Inflammatory macrophage (primary cell): ENCODE measurements around the gene CRISPLD2.
A peak's percentile ranks its signal among the peaks of the same experiment; 100 is the strongest.

ENCODE experiments used
- DNase-seq, 2 donors: peaks; one replicate each; pipeline ENCODE4 v3.0.0-alpha.2; 2020 to 2022

Gene CRISPLD2

GRCh38 chr16:84886497-84887090, 66.8 kb downstream of the CRISPLD2 start:
- no peak for DNase-seq

DNA sequence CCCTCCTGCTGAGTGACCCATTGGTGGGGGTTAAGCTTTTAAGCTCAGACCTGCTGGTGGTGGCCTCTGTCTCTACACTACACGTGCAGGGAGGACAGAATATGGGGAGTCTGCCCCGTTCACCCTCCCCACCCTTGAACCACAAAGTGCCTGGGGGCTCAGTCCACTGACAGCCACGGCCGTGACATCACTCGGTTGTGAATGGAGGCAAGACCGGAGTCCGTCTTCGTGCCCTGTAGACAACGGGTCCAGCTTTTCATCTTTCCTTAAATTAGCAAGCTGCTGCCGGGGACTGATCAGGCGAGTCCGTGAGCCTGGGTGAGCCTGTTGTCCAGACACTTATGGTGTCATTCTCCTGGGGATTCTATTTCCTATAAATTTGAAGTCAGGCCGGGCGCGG, 67.4 kb downstream of the CRISPLD2 start:
- no peak for DNase-seq

DNA sequence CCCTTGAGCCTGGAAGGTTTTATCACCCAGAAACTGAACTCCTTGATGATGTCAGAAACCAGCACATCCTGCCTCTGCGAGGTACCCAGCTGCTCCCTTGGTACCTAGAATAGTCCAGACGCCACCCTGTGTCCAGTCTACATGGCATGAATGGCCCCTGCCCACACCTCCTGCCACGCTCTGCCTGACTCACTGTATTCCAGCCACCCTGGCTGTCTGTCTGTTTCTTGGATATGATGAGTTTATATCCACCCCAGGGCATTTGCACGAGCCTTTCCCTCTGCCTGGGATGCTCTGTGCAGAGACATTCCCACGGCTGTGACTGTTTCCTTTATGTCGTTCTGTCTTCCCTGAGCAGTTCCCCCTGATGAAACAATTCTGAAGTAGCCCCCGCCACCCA, 68.7 kb downstream of the CRISPLD2 start:
- no peak for DNase-seq

DNA sequence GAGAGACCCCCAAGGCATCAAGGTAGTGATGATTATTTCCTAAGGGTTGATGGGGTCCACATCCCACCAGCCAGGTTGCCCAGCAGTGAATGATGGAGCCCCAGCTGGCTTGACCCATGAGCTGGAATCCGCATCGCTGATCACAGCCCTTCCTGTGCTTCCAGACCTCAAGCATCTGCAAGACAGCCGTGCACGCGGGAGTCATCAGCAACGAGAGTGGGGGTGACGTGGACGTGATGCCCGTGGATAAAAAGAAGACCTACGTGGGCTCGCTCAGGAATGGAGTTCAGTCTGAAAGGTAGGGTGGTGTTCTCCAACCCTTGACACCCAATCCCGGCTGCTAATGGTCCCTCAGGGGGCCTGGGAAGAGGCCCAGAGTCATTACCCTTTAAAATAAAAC, 69.3 kb downstream of the CRISPLD2 start:
- no peak for DNase-seq

- DNase-seq = no peak
These were observed 70.6 kb downstream of the CRISPLD2 start for GRCh38 chr16:84890427-84890826.

- no peak for DNase-seq
These were observed 71.5 kb downstream of the CRISPLD2 start for GRCh38 chr16:84891149-84891795.

DNA sequence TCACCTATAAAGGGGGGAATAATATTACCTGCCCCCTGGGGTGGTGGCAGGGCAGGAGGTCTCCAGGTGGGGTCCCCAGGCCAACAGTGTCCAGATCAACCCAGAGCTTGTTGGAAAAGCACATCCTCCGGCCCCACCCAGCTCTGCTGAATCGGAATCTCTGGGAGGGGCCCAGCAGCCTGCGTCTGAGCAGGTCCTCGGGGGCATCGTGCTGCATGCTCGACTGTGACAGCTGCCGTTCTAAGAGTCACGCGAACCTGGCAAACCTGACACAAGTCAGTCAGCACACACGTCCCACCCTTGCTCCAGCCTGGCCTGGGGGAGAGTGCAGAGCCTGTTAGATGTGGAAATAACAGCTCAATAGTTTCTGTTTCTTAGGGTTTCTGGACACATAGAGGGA, 72.3 kb downstream of the CRISPLD2 start:
- DNase-seq = no peak

- no peak for DNase-seq
These were observed 73.7 kb downstream of the CRISPLD2 start for GRCh38 chr16:84893467-84893848.

DNA sequence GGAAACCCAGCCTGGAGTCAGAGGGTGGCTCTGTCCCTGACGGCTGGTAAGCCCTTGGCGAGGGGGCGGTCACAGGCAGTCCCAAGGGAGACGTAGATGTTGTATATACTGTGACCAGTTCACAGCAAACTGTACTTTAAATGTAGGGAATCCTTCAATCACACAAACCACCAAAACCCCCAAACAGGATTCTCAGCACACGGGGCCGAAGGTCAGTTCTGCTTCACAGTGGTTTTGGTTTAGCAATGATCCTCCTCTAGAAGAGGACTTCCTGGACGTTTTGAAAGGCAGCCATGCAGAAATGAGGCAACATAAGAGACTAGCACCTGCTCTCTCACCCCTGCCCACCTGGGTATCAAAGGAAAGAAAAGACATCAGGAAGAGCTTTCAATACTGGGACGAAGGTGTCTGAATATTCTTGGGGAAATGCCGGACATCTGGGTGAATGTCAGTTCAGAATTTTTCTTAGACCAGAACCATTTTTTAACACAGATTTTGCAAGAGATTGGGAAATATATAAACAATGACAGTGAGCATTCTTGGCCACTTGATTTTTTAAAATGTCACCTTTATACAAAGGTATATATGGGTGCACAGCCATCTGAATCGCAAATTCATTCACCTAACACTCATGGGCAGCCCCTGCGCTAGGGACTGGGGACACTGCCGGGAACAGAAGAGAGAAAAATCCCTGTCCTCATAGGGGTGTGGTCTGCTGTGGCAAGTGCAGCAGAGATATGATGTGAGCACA, 74.2 kb downstream of the CRISPLD2 start:
- DNase-seq = peak; percentile 76 to 77

DNA sequence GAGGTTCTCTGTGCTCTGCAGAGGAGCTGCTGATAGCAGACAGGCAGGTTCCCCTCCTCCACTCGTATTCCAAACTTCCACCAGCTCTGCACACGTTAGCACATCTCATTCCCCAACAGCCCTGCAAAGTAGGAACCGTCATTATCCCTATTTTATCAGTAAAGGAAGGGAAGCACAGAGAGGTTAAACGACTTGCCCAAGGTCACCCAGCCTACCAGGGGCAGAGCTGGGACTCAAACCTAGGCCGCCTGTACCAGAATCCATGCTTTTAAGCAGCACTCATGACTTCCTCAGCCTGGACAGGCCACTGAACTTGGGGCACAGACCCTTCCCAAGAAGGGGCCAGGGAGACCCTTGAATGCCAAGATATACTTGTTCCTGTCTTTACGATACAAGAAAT, 75.2 kb downstream of the CRISPLD2 start:
- DNase-seq = no peak

GRCh38 chr16:84896847-84897246, 77.1 kb downstream of the CRISPLD2 start:
- DNase-seq = no peak

DNA sequence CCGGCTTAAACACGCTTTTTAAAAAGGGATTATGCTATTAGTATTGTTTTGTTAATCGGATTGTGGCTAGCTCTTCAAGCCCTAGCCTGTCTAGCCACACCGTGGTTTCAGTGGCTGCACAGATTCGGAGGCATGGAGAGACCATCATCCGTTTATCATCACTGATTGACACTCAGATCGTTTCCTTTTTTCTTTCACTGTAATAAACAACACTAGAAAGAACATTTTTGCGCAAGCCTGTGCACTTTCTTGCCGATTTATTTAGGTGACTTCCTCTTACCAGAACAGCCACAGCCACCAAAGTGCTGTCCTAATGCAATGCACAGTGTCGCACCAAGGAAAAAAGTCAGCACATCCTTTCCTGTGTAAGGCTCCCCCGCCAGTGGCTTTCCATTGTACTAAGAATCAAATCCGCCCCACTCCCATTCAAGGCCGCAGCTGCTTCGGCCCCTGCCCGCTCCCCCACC, 78.2 kb downstream of the CRISPLD2 start:
- DNase-seq = peak; percentile 81 to 83

GRCh38 chr16:84898447-84898846, 78.7 kb downstream of the CRISPLD2 start:
- DNase-seq = peak; percentile 23 to 33

DNA sequence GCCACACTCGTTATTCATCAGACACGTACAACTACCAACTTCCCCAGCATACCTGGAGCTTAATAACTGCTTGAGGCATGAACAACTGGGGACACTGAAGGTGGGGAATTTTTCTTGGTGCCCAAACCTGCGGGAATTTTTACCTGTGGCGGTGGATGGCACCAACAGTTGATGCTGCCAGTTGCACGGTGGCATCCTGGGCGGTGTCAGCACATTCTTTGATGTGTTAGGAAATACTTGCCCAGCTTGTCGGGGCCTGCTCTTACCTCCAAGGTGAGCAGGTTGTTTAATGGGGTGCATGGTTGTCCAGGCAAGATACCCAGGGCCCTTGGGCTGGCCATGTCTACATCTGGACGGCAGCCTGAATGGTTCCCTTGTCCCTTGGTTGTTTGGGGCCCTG, 79.6 kb downstream of the CRISPLD2 start:
- no peak for DNase-seq

GRCh38 chr16:84905965-84906460, 86.2 kb downstream of the CRISPLD2 start:
- no peak for DNase-seq

- DNase-seq = no peak
These were observed 87.3 kb downstream of the CRISPLD2 start for GRCh38 chr16:84907051-84907450.

- DNase-seq = peak; percentile 78 to 92
These were observed 87.8 kb downstream of the CRISPLD2 start for GRCh38 chr16:84907575-84907974.

GRCh38 chr16:84909476-84910085, 89.8 kb downstream of the CRISPLD2 start:
- no peak for DNase-seq

- peak; percentile 91 to 94 for DNase-seq
These were observed 91.9 kb downstream of the CRISPLD2 start for GRCh38 chr16:84911486-84912216.

- DNase-seq = no peak
These were observed 93.5 kb downstream of the CRISPLD2 start for GRCh38 chr16:84913315-84913714.

GRCh38 chr16:84914273-84914672, 94.5 kb downstream of the CRISPLD2 start:
- DNase-seq = no peak

GRCh38 chr16:84916178-84916577, 96.4 kb downstream of the CRISPLD2 start:
- DNase-seq = no peak

- DNase-seq = no peak
These were observed 97.1 kb downstream of the CRISPLD2 start for GRCh38 chr16:84916850-84917249.
